Kidney epithelial cell (primary cell): ENCODE measurements around the gene PHF20. TPM values are rescaled to one million over a fixed set of nuclear protein-coding genes. Genes with fewer than 3 reads are reported as not detected.

Source experiments
- DNase-seq: peaks from one replicate; pipeline ENCODE4 v3.0.0-alpha.2; 2010; ENCODE audit warnings: low read depth
- H3K27me3 ChIP-seq: 2 replicates; pipeline ENCODE4 v1.6.0; 2011; ENCODE audit warnings: low read length; ENCODE audit not compliant: control insufficient read depth, insufficient read depth
- H3K36me3 ChIP-seq: 2 replicates; pipeline ENCODE4 v1.5.1; 2011; ENCODE audit warnings: low read length; ENCODE audit not compliant: control insufficient read depth, insufficient read depth
- H3K4me3 ChIP-seq: 2 replicates; pipeline ENCODE4 v1.5.1; 2011; ENCODE audit warnings: low read depth, mild to moderate bottlenecking, control low read depth, low read length
- total RNA-seq: library from RNA; depleted of rRNA; stranded (reverse); fragments of >200 nt; gene quantifications from 2 replicates; pipeline ENCODE4 v1.2.3, GENCODE V29; 2015
- TF ChIP-seq, protein P1 (sequence below): IDR thresholded peaks from 2 replicates; pipeline ENCODE4 v1.5.1; 2011; ENCODE audit warnings: mild to moderate bottlenecking, moderate library complexity, low read length, control low read depth, inconsistent platforms; ENCODE audit not compliant: insufficient read depth, poor library complexity, severe bottlenecking

Gene PHF20
- total RNA-seq, 1 donor from 2014 or later: 39.0 TPM

DNA sequence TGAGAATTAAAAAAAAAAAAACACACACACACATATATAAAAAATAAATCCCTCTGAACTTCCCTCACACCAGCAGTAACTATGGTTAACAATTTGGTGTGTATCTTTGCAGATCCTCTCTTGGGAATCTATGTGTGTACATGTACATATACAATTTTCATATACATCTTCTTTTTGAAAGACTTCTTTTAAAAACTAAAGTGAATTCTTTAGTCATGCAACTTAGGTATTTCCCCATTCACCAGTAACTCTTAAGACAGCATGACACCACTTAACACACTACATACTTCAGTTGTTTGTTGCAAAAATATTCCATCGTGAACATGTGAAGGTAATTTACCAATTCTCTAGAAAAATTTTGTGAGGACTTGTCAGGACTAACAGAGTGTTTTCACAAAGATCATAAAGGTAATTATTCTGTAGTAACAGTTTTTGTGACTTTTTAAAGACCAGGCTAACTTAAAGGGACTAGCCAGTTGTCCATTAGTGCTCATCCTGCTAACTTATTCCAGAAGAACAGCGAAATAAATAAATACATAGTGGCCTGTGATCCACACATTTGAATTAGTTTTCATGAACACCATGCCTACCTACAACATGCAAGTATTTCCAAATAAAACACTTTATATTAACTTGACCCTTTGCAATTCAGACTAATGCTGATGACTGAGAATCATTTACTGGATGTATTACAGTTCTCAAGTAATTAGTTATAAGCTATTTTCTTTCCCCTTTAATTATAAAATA is 41.8 kb upstream of the PHF20 start:
- DNase-seq: no peak
- H3K4me3 ChIP-seq: no peak overlapping the region
- H3K27me3 ChIP-seq: no peaks in the 10 kb centered on the region
- peaks cover 4% of the 10 kb centered on the region for H3K36me3 ChIP-seq
- TF ChIP-seq, protein P1, sequence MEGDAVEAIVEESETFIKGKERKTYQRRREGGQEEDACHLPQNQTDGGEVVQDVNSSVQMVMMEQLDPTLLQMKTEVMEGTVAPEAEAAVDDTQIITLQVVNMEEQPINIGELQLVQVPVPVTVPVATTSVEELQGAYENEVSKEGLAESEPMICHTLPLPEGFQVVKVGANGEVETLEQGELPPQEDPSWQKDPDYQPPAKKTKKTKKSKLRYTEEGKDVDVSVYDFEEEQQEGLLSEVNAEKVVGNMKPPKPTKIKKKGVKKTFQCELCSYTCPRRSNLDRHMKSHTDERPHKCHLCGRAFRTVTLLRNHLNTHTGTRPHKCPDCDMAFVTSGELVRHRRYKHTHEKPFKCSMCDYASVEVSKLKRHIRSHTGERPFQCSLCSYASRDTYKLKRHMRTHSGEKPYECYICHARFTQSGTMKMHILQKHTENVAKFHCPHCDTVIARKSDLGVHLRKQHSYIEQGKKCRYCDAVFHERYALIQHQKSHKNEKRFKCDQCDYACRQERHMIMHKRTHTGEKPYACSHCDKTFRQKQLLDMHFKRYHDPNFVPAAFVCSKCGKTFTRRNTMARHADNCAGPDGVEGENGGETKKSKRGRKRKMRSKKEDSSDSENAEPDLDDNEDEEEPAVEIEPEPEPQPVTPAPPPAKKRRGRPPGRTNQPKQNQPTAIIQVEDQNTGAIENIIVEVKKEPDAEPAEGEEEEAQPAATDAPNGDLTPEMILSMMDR: no peak

DNA sequence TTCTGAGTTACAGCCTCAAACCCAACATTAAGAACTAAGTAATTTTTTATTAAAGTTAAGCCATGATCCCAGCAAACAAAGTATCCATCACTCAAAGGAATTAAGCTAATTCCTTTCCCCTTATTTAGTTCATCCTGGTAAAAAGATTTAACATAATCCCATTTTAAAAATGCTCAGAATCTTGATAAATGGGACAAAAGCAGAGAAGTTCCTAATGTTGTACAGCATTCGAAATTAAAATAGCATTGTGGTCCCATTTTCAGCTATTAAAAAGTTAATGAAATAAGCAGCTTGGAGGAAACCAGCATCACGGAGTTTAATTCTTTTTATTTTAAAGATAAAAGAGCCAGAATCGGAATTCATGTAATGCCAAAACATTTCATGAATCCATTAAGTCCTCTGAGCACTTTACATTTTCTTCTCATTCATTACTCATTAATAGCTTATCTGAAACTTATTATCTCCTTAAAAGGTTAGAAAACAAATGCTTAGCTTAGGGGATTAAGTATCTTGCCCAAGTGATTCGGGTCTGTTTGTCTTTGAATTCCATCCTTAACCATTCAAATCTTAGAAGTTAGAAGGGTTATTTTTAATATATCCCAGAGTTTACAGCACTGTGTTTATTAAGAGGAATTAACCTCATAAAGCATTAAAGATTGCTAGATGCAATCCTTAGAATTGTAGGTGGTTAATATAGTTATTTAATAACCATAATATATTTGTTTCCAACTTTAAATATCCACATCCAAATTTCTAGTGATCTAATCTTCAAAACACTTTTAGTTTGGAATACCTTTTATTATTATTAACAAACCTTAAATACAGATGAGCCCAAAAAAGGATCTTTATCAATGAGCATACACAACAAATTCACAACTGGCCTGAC is 41.0 kb upstream of the PHF20 start:
- H3K36me3 ChIP-seq: peaks cover 4% of the 10 kb centered on the region
- H3K4me3 ChIP-seq: no peak overlapping the region
- TF ChIP-seq, protein P1: no peak
- H3K27me3 ChIP-seq: no peaks in the 10 kb centered on the region
- no peak for DNase-seq

DNA sequence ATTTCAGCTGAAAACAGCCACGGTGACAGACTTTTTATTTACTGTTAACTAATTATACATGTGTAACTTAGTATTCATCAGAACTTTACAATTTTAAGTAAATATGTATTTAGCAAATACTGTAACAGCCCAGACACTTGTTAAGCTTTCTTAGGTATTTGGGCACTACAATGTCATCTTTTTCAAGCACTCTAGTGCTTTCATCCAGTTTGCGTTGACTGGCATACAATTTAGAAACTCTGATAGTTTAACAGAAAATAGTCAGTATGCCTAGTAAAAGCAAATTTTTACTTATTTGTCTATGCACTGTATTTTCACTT is 40.4 kb upstream of the PHF20 start:
- H3K36me3 ChIP-seq: peaks cover 4% of the 10 kb centered on the region
- DNase-seq: no peak
- H3K4me3 ChIP-seq: no peak overlapping the region
- no peaks in the 10 kb centered on the region for H3K27me3 ChIP-seq
- TF ChIP-seq, protein P1: no peak

DNA sequence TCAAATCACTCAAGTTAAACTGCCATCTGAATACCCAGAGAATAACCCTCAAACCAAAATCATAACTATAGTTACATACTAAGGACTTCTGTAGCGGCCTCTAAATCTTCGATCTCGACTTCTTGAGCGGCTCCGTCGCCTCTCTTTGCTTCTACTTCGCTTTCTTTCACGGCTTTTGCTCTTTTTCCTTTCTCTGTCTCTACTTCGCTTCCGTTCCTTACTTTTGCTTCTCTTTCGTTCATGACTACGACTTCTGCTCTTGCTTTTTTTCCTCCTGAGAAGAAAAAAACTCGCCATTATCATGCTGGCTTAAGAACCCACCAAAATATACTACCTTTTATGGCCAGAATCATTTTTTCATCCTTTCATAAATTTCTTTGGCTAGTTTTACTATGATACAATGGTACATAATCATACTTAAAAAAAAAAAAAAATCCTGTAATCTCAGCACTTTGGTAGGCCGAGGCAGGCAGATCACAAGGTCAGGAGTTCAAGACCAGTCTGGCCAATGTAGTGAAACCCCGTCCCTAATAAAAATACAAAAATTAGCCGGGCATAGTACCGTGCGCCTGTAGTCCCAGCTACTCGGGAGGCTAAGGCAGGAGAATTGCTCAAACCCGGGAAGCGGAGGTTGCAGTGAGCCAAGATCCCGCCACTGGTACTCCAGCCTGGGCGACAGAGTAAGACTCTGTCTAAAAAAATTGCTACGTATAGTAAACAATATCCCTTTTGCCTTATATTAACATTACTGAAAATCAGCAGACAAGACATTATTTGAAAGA is 39.8 kb upstream of the PHF20 start:
- Histone ChIP-seq H3K36me3 (peaks cover 2% of the 10 kb centered on the region), H3K27me3 (no peaks in the 10 kb centered on the region), H3K4me3 (no peak overlapping the region)
- no peak for DNase-seq
- TF ChIP-seq, protein P1: no peak

DNA sequence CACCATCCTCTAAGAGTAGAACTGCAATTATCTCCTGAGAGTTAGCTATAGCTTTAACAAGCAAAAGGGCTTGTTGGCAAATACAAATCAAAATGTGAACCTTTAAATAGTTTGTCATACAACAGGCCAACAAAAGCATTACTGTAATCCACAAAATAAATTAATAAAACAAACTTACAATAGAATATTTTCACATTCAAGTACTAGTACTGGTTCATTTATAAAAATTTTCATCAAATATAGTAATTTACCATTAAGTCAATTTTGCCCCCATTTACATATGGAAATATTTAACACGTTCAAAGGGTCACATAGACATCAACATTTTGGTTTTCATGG is 39.2 kb upstream of the PHF20 start:
- TF ChIP-seq, protein P1: no peak
- H3K36me3 ChIP-seq: peaks cover 2% of the 10 kb centered on the region

More for the DNA sequence above, 39.2 kb upstream of the PHF20 start:
- no peak for DNase-seq
- H3K27me3 ChIP-seq: no peaks in the 10 kb centered on the region
- no peak overlapping the region for H3K4me3 ChIP-seq
